GM21723 (cell line): ENCODE results near the gene TSPAN8.
"Not testable (repeated sequence)": the region's sequence is repeated elsewhere in the genome, so short reads cannot be mapped to it uniquely, and the experiment has no call there.

ENCODE experiments used
- ATAC-seq: cut with Tn5 transposase; IDR thresholded peaks from one replicate; pipeline ENCODE4 v1.9.1; 2021; ENCODE audit warnings: mild to moderate bottlenecking, moderate library complexity; ENCODE audit not compliant: unreplicated experiment

The TSPAN8 gene

DNA sequence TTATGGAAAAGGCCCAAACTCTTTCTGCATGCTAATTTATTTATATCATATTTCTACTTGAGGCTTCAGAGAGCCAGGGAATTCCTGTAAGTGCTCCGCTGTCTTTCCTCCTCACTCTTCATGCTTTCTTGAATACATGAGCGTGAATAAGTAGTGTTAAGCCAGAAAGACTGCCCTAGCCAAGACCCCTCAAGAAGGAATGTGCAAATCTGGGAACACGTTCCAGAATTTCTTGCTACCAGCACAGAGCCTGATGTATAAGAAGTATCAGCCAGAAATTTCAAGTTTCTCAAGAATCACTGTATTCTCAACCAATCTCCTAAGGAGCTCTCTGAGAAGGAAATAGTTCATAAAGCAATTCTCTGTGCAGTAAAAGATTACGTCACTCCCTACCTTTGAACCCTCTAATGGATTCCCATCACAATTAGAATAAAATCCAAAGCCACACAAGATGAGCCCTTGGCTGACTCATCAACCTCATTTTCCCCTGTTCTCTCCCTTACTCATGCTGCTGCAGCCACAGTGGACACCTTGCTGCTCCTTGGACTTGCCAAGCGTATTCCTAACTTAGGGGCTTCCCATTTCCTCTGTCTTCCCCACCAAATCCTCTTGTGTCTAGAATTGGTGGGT lies 6.9 kb upstream of the TSPAN8 start:
- no peak for ATAC-seq

DNA sequence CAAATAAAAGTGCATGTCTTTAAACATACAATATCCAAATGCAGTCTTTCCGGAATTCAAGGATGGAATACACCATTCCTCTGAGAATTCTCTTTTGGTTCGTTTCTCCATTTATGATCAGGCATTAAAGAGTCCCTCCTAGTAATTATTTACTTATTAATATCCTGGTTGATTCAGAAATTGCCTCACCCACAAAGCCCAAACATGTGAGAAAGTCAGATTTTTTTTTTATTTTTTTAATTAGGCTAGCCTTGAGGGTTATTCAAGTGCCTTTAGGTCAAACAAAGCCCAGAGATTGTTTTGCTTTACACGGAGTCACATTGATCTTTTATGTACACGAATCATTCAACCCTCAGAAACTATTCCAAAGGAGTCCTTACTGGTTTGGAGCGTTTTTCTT lies 6.4 kb upstream of the TSPAN8 start:
- no peak for ATAC-seq

GRCh38 chr12:71162832-71163763 lies 5.3 kb upstream of the TSPAN8 start:
- no peak for ATAC-seq

- ATAC-seq, result no peak
These were observed 3.8 kb upstream of the TSPAN8 start for GRCh38 chr12:71161591-71161990.

- ATAC-seq, result no peak
These were observed 2.8 kb upstream of the TSPAN8 start for GRCh38 chr12:71160585-71160984.

DNA sequence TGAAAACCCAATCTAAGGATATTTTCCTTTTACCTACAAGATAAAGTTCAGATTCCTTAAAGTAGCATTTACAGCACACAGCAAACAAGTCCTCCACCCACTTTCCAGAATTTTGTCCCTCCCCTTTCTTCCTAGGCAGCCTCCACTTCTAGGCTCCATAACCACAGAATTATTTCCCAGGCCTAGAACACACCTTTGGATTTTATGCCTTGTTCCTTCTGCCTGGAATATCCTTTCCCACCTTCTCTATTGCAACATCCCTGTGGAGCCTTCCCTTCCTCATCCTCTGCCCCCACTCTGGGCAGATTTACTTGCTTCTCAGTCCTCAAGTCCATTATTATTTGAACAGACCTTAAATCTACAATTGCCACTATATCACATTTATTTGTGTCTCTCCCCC lies 2.1 kb upstream of the TSPAN8 start:
- ATAC-seq, result no peak

DNA sequence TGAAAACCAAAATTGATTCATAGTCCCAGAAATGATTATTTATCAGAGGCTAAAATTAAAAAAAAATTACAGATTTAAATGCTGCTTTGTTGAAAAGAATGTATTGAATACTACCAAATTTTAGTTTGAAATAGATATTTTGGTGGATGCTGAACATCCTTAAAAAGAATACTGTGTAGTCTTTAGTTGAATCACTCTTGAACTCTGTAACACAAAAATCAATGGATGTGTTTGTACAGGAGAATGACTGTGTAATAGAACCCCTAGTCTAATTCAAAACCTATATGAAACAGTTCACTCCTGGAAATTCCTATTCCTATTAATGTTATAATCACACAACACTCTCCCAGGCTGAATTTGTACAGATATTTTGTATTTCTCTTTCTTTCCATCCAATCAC lies 1.5 kb upstream of the TSPAN8 start:
- ATAC-seq, result no peak

DNA sequence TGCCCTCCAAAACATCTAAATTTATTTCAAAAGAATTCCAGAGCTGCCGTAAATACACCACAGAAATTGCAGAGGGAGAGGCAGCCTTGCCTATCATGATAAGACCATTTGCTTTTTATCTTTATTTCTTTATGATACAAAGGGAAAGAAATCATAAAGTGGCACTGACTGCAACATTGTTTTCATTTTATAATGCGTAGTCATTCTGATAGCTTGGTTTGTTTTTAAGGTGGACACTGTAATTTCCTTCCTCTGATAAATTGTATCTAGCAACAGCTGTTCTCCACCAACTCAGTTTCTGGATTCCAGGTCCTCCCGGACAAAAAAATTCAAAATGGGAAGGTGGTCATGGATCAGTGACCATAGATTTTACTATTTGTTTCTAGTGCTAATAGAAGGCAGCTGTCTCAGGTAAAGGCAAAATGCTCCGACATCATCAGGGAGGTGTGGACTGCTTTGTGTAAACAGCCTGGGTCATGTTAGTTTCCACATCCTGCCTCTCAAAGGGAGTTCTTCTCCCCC lies 623 bp upstream of the TSPAN8 start:
- ATAC-seq, result no peak

DNA sequence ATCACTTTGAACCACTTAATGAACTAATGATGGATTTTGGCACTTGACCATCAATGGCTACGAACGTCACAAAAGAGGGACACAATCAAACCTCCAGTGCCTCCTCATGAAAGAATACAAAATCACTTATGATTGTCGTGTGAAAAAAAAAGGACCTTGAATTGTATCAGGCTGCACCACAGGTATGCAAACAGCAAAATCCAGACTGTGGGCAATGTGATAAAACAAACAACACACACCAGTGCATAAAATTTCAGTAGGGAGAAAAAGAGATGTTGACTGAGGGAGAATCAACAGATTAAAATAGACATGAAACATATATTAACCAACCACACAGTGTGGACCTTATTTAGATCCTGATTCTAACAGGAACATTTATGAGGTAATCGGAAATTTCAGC lies 2.6 kb downstream of the TSPAN8 start:
- no peak for ATAC-seq

DNA sequence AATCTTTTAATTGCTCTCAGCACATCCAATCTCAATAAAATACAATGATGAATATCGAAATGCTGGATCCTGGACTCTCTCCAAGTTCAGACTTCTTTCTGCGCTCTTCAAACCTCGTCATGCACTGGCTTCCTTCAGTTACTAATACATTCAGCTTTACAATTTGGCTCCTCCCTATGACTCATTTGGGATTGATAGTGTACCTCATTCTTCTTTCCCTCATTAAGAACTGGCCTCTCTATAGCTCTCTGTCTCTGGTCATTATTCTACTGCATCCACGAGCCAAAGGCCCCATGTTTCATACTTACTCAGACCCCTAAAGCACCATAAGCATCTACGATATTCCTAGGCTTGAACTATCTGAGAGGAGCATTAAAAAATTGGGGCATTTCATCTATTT lies 4.9 kb downstream of the TSPAN8 start:
- ATAC-seq, result no peak

DNA sequence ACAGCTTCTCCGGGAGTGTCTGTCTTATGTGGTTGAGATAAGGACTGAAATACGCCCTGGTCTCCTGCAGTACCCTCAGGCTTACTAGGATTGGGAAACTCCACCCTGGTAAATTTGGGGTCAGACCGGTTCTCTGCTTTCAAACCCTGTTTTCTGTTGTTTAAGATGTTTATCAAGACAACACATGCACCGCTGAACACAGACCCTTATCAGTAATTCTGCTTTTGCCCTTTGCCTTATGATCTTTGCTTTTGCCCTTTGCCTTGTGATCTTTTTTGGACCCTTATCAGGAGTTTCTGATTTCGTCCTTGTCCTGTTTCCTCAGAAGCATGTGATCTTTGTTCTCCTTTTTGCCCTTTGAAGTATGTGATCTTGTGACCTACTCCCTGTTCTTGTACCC lies 7.8 kb downstream of the TSPAN8 start:
- not testable (repeated sequence) for ATAC-seq

DNA sequence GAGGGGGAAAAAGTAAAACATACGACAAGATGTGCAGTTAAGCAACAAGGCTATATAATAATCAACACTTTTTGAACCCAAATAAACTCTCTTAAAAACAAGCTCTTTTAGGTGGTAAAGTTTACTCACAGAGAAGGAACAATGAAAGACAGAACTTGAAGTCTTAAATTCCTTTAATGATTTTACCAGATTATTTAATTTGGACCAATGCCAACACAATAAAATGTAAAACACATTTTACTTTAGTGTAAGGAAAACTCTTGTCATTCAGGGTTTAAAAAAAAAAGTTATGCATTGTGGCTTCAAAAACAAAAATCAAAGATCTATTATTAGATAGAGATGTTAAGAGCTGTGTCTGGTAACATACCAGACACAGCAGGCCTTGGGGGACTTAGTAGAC lies 13.1 kb downstream of the TSPAN8 start:
- ATAC-seq, result no peak

DNA sequence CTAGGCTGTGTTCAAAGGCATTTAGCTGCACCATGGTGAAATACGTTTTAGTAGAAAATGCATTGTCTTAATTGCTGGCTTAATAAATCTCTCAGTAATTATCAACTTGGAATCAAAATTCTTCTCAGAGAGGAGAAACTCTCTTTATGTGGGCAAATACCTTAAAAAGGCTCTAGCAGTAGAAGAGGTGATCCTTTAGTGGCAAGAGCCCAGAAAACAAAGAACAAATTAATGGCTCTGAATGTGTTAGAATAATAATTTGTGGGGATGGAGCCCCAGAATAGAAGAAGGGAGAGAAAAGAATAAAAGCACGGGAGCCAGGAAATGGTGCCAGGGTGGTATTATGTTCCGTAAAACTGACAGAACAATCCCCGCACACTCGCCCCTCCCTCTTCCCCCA lies 14.8 kb downstream of the TSPAN8 start:
- ATAC-seq, result no peak

DNA sequence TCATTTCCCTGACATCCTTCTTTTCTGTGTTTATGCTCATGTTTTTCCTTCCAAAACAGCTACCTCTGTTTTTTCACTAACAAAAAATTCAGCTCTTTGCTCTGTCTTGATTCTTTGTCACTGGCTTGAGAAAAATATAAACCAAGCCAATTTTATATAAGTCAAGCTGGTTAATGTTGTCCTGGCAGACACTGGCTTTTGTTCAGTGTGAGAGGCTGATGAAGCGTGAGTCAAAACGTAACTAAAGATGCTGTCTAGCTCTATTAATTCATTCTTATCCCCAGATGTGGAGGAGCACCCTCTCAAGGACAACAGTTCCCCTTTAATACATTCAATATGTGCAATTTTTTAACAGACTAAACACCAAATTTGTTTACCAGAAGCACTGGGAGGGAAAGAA lies 15.8 kb downstream of the TSPAN8 start:
- no peak for ATAC-seq

GRCh38 chr12:71141378-71141926 lies 16.3 kb downstream of the TSPAN8 start:
- ATAC-seq, result no peak

DNA sequence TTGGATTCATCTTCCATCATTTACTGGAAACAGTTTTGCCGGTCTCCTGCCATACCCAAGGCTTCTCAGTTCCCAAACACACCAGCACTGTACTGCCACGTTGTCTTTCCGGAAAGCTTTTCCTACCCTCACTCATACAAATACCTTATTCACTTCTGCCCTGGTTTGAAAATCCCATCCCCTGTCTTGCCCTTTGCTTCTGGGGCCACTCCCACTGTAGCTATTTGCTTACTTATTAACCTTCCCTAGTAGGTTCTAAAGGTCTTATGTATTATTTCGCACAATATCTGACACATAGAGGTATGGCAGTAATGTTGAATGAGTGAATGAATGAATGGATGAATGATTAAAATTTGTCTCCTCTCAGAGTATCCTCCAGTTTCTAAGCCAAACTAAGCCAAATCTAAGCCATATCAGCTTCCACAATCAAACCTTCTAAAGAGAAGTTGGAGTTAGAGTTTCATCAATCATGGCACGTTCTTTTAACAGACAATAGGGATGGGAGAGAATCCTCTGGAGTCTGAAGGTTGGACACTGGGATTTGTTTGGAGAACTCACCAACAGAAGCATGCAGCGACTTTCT lies 18.6 kb downstream of the TSPAN8 start:
- no peak for ATAC-seq

GRCh38 chr12:71138011-71138410 lies 19.8 kb downstream of the TSPAN8 start:
- no peak for ATAC-seq

- ATAC-seq, result no peak
These were observed 22.0 kb downstream of the TSPAN8 start for GRCh38 chr12:71135812-71136176.

GRCh38 chr12:71135077-71135811 lies 22.6 kb downstream of the TSPAN8 start:
- no peak for ATAC-seq

GRCh38 chr12:71134405-71134804 lies 23.4 kb downstream of the TSPAN8 start:
- no peak for ATAC-seq

GRCh38 chr12:71130521-71131069 lies 27.2 kb downstream of the TSPAN8 start:
- ATAC-seq, result no peak
